ENCODE results near the gene RSBN1L. TPM values are rescaled to one million over a fixed set of nuclear protein-coding genes. Genes with fewer than 3 reads are reported as not detected.
A peak's percentile ranks its signal among the peaks of the same experiment; 100 is the strongest.

Gene RSBN1L
- total RNA-seq, 1 donor from 2014 or later = 27.7 TPM

- TF ChIP-seq CTCF (IDR thresholded peaks at IDR 0.05) = no peak
- H3K36me3 ChIP-seq = peaks cover 12% of the 10 kb centered on the region
- intact Hi-C loops (cut with DNase I) = no loop called here
- no peaks in the 10 kb centered on the region for H3K27me3 ChIP-seq
- ATAC-seq (peak; percentile 19), DNase-seq (no peak)
- H3K4me1 ChIP-seq = peaks cover 7% of the 10 kb centered on the region
- H3K4me3 ChIP-seq = no peak overlapping the region
- peak overlapping the region; percentile 7 for H3K27ac ChIP-seq
- H3K9me3 ChIP-seq = no peaks in the 10 kb centered on the region
Measured at GRCh38 chr7:77679608-77680007, 16.7 kb upstream of the RSBN1L start.

- ATAC-seq = no peak
- intact Hi-C loops (cut with DNase I) = no loop called here
- Histone ChIP-seq H3K4me1 (peaks cover 12% of the 10 kb centered on the region), H3K36me3 (peaks cover 12% of the 10 kb centered on the region), H3K9me3 (no peaks in the 10 kb centered on the region), H3K27ac (no peak overlapping the region), H3K4me3 (no peak overlapping the region), H3K27me3 (no peaks in the 10 kb centered on the region)
- DNase-seq = no peak
- no peak for TF ChIP-seq CTCF (IDR thresholded peaks at IDR 0.05)
Measured at GRCh38 chr7:77680266-77680665, 16.0 kb upstream of the RSBN1L start.

GRCh38 chr7:77684030-77684429 is 12.2 kb upstream of the RSBN1L start:
- peak overlapping the region; percentile 44 for H3K27ac ChIP-seq

GRCh38 chr7:77685233-77685632 is 11.0 kb upstream of the RSBN1L start:
- no peak for DNase-seq

More at GRCh38 chr7:77684030-77684429, 12.2 kb upstream of the RSBN1L start:
- TF ChIP-seq CTCF (IDR thresholded peaks at IDR 0.05) = no peak
- ATAC-seq (peak; percentile 50), DNase-seq (no peak)
- Histone ChIP-seq H3K9me3 (no peaks in the 10 kb centered on the region), H3K27me3 (no peaks in the 10 kb centered on the region), H3K4me1 (peaks cover 17% of the 10 kb centered on the region), H3K36me3 (peaks cover 12% of the 10 kb centered on the region), H3K4me3 (no peak overlapping the region)
- intact Hi-C loops (cut with DNase I) = no loop called here

GRCh38 chr7:77687100-77687746 is 9.0 kb upstream of the RSBN1L start:
- no peak overlapping the region for H3K4me3 ChIP-seq
- DNase-seq = no peak
- no peaks in the 10 kb centered on the region for H3K9me3 ChIP-seq
- no peak for TF ChIP-seq CTCF (IDR thresholded peaks at IDR 0.05)
- intact Hi-C loops (cut with DNase I) = no loop called here
- no peaks in the 10 kb centered on the region for H3K27me3 ChIP-seq
- H3K4me1 ChIP-seq = peaks cover 17% of the 10 kb centered on the region
- peaks cover 12% of the 10 kb centered on the region for H3K36me3 ChIP-seq
- no peak for ATAC-seq
- peak overlapping the region; percentile 49 for H3K27ac ChIP-seq

More at GRCh38 chr7:77685233-77685632, 11.0 kb upstream of the RSBN1L start:
- peak; percentile 94 for ATAC-seq
- intact Hi-C loops (cut with DNase I) = no loop called here
- H3K9me3 ChIP-seq = no peaks in the 10 kb centered on the region
- H3K27me3 ChIP-seq = no peaks in the 10 kb centered on the region
- no peak overlapping the region for H3K4me3 ChIP-seq
- H3K36me3 ChIP-seq = peaks cover 12% of the 10 kb centered on the region
- peaks cover 17% of the 10 kb centered on the region for H3K4me1 ChIP-seq
- TF ChIP-seq CTCF (IDR thresholded peaks at IDR 0.05) = no peak
- H3K27ac ChIP-seq = peak overlapping the region; percentile 44
